Left ventricle myocardium inferior (tissue), 1 donor: ENCODE data around the gene RSPH1. TPM values are rescaled to one million over a fixed set of nuclear protein-coding genes. Genes with fewer than 3 reads are reported as not detected.

Source experiments
- DNase-seq: peaks from one replicate; pipeline ENCODE4 v3.0.0-alpha.2; 2020
- H3K27ac ChIP-seq: fragments of 200-600 bp; replicated peaks from 2 replicates; pipeline ENCODE4 v1.8.0; 2021
- H3K27me3 ChIP-seq: fragments of 200-600 bp; 2 replicates; pipeline ENCODE4 v1.8.0; 2021; ENCODE audit warnings: low read depth
- H3K36me3 ChIP-seq: fragments of 200-600 bp; 2 replicates; pipeline ENCODE4 v1.8.0; 2021
- H3K4me1 ChIP-seq: fragments of 200-600 bp; 2 replicates; pipeline ENCODE4 v1.8.0; 2021
- H3K4me3 ChIP-seq: fragments of 200-600 bp; 2 replicates; pipeline ENCODE4 v1.8.0; 2021; ENCODE audit warnings: mild to moderate bottlenecking, moderate library complexity
- H3K9me3 ChIP-seq: fragments of 200-600 bp; replicated peaks from 2 replicates; pipeline ENCODE4 v1.8.0; 2021
- intact Hi-C: fragments of 100-400 bp; cut with micrococcal nuclease; formaldehyde crosslinking; loops from one replicate; pipeline ENCODE4 v1.11.0; 2022
- total RNA-seq: library from RNA; stranded (reverse); fragmentation: NEBNext Ultra II Directional; extraction: Animal tissue kit (Norgen Biotek cat#: 25700); gene quantifications from one replicate; pipeline ENCODE4 v1.2.1, GENCODE V29; 2021
- TF ChIP-seq, protein P1 (sequence below): fragments of 200-600 bp; IDR thresholded peaks from 2 replicates; pipeline ENCODE4 v1.8.0; 2021; ENCODE audit warnings: antibody characterized with exemption, mild to moderate bottlenecking, borderline replicate concordance
- donor health status: DM: no; HTN: yes; CAD: no; lungs with severe emphysema.

RSPH1 gene
- total RNA-seq, 1 donor from 2014 or later: not detected

GRCh38 chr21:42433946-42434551 is 62.0 kb downstream of the RSPH1 start:
- H3K27ac ChIP-seq: no peak overlapping the region
- H3K36me3 ChIP-seq: no peaks in the 10 kb centered on the region
- TF ChIP-seq, protein P1, sequence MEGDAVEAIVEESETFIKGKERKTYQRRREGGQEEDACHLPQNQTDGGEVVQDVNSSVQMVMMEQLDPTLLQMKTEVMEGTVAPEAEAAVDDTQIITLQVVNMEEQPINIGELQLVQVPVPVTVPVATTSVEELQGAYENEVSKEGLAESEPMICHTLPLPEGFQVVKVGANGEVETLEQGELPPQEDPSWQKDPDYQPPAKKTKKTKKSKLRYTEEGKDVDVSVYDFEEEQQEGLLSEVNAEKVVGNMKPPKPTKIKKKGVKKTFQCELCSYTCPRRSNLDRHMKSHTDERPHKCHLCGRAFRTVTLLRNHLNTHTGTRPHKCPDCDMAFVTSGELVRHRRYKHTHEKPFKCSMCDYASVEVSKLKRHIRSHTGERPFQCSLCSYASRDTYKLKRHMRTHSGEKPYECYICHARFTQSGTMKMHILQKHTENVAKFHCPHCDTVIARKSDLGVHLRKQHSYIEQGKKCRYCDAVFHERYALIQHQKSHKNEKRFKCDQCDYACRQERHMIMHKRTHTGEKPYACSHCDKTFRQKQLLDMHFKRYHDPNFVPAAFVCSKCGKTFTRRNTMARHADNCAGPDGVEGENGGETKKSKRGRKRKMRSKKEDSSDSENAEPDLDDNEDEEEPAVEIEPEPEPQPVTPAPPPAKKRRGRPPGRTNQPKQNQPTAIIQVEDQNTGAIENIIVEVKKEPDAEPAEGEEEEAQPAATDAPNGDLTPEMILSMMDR: no peak
- intact Hi-C loops: no loop called here
- no peak overlapping the region for H3K4me3 ChIP-seq
- H3K27me3 ChIP-seq: peaks cover 84% of the 10 kb centered on the region
- H3K9me3 ChIP-seq: peaks cover 32% of the 10 kb centered on the region
- no peak for DNase-seq
- H3K4me1 ChIP-seq: no peaks in the 10 kb centered on the region

DNA sequence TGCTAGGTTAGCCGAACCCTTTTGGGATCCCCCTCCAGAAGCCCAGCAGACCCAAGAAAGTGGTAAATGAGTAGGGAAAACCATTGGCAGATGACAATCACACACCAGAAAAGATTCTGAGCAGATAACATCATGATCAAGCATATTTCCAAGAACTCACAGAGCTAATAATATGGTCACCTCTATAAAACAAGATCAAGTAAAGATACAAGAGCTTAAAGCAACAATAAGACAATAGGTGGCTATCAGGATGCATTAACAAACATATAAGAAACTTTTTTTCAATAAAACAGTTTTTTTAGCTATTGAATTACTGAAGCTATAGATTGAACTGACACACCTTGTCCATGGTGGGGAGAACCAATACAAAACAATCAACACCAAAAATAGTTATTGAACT is 63.3 kb downstream of the RSPH1 start:
- Histone ChIP-seq H3K36me3 (no peaks in the 10 kb centered on the region), H3K4me1 (no peaks in the 10 kb centered on the region), H3K4me3 (no peak overlapping the region), H3K9me3 (peaks cover 32% of the 10 kb centered on the region), H3K27ac (no peak overlapping the region), H3K27me3 (peaks cover 84% of the 10 kb centered on the region)
- intact Hi-C loops: no loop called here
- TF ChIP-seq, protein P1: no peak
- DNase-seq: no peak

GRCh38 chr21:42431196-42431595 is 64.8 kb downstream of the RSPH1 start:
- intact Hi-C loops: no loop called here
- Histone ChIP-seq H3K9me3 (peaks cover 24% of the 10 kb centered on the region), H3K4me1 (no peaks in the 10 kb centered on the region), H3K27me3 (peaks cover 84% of the 10 kb centered on the region), H3K36me3 (no peaks in the 10 kb centered on the region), H3K27ac (no peak overlapping the region), H3K4me3 (no peak overlapping the region)
- DNase-seq: no peak
- TF ChIP-seq, protein P1: no peak

DNA sequence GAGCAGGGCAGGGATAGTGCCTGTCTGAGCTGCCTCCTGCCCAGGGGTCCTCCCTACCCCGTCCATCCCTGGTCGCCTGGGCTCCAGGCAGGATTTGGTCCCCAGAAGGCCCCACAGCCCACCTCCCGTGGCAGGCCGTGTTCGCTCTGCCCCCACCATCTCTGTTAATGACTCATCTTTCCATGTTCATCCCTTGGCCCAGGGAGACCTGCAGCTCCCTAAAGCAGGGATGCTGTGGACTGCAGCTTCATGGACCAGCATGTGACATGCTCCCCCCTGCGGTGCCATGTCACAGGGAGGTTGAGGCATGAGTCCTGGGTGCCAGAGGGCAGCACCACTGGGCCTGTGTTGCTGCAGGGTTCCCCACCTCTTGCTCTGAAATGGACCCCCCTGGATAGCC is 65.5 kb downstream of the RSPH1 start:
- Histone ChIP-seq H3K9me3 (peaks cover 22% of the 10 kb centered on the region), H3K4me3 (no peak overlapping the region), H3K27me3 (peaks cover 85% of the 10 kb centered on the region), H3K36me3 (no peaks in the 10 kb centered on the region), H3K4me1 (no peaks in the 10 kb centered on the region), H3K27ac (no peak overlapping the region)
- intact Hi-C loops: no loop called here
- DNase-seq: no peak
- TF ChIP-seq, protein P1: no peak

DNA sequence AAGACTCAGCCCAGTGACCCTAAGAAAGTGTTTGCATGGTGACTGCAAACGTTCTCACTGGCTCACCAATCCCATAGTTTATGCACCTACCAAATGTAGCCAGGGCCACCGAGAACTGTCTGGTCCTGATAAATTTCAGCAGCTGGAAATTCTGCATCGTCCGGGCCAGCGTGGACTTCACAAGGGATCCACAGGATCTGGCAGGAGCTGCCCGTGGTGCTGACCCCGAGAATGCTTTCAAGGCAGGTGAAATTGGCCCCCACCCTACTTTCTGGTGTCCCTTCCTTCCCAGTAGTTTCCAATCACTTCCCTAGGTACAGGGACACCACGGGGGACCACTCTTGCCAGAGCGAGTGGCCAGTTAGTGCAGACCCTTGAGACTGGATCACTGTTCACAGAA is 66.2 kb downstream of the RSPH1 start:
- H3K9me3 ChIP-seq: peaks cover 22% of the 10 kb centered on the region
- no peaks in the 10 kb centered on the region for H3K4me1 ChIP-seq
- H3K36me3 ChIP-seq: no peaks in the 10 kb centered on the region
- intact Hi-C loops: no loop called here
- TF ChIP-seq, protein P1: no peak
- no peak overlapping the region for H3K4me3 ChIP-seq
- peaks cover 82% of the 10 kb centered on the region for H3K27me3 ChIP-seq
- no peak for DNase-seq
- no peak overlapping the region for H3K27ac ChIP-seq

GRCh38 chr21:42429021-42429420 is 67.0 kb downstream of the RSPH1 start:
- intact Hi-C loops: no loop called here
- H3K9me3 ChIP-seq: peaks cover 22% of the 10 kb centered on the region
- H3K27ac ChIP-seq: no peak overlapping the region
- TF ChIP-seq, protein P1: no peak
- H3K27me3 ChIP-seq: peaks cover 83% of the 10 kb centered on the region
- no peak for DNase-seq
- no peaks in the 10 kb centered on the region for H3K36me3 ChIP-seq
- H3K4me1 ChIP-seq: no peaks in the 10 kb centered on the region
- no peak overlapping the region for H3K4me3 ChIP-seq
